GM12878 (cell line): ENCODE results near the gene TMC7. TPM values are rescaled to one million over a fixed set of nuclear protein-coding genes. Genes with fewer than 3 reads are reported as not detected.

Experiments
- ATAC-seq: fragments of 200-7000 bp; cut with Tn5 transposase; 3 replicates; pipeline ENCODE4 v1.9.1; 2020; ENCODE audit warnings: mild to moderate bottlenecking, moderate library complexity
- BruUV-seq: library from RNA; stranded (reverse); fragments of 400-500 nt; replicated peaks from 2 replicates; lab custom pipeline; 2021; lab: Mats Ljungman, UMichigan
- CTCF ChIA-PET: fragments of 300-600 bp; sonication (Branson Sonifier 250); formaldehyde crosslinking; extraction: SDS; loops from one replicate; lab custom pipeline; 2021; ENCODE audit warnings: inconsistent platforms; lab: Yijun Ruan, JAX
- POLR2A ChIA-PET: fragments of 350-600 bp; formaldehyde crosslinking; extraction: SDS; loops from one replicate; lab custom pipeline; 2021; ENCODE audit warnings: inconsistent platforms; lab: Charles Lee
- RAD21 ChIA-PET: fragments of 300-600 bp; sonication (Branson Sonifier 250); formaldehyde crosslinking; loops from one replicate; lab custom pipeline; 2023; ENCODE audit warnings: antibody characterized with exemption; ENCODE audit not compliant: unreplicated experiment; lab: Charles Lee
- SMC1A ChIA-PET: fragments of 300-600 bp; sonication (Branson Sonifier 250); formaldehyde crosslinking; loops from one replicate; lab custom pipeline; 2023; ENCODE audit not compliant: unreplicated experiment, uncharacterized antibody; lab: Charles Lee
- DNase-seq: peaks from one replicate; pipeline ENCODE4 v3.0.0-alpha.2; 2011; ENCODE audit warnings: low read depth, low spot score
- FAIRE-seq: peaks from 3 replicates; lab custom pipeline; 2011; peaks lifted over from hg19 to GRCh38; lab: Jason Lieb, UNC
- H2AFZ ChIP-seq: 2 replicates; pipeline ENCODE4 v1.6.0; 2011; ENCODE audit warnings: low read depth, low read length, control low read depth; ENCODE audit not compliant: control insufficient read depth
- H3K27ac ChIP-seq: 2 replicates; pipeline ENCODE4 v1.5.1; 2011; ENCODE audit warnings: control low read depth; ENCODE audit not compliant: control insufficient read depth, insufficient read depth
- H3K27me3 ChIP-seq, 2 experiments: replicated peaks in 1 of 2; 2 replicates each; pipeline versions ENCODE4 v1.6.0 to v1.6.1; 2011; ENCODE audit warnings: low read length in 1 of 2; ENCODE audit not compliant: control insufficient read depth in 2 of 2, insufficient read depth in 2 of 2
- H3K36me3 ChIP-seq, 2 experiments: 2 replicates each; pipeline ENCODE4 v1.5.1; 2011; ENCODE audit warnings: low read length in 1 of 2; ENCODE audit not compliant: control insufficient read depth in 2 of 2, insufficient read depth in 2 of 2
- H3K4me1 ChIP-seq: 2 replicates; pipeline ENCODE4 v1.6.1; 2011; ENCODE audit warnings: mild to moderate bottlenecking, low read length, moderate library complexity, mixed read lengths; ENCODE audit not compliant: control insufficient read depth, insufficient read depth
- H3K4me2 ChIP-seq: 2 replicates; pipeline ENCODE4 v1.6.0; 2011; ENCODE audit warnings: control low read depth; ENCODE audit not compliant: control insufficient read depth, insufficient read depth
- H3K4me3 ChIP-seq: fragments of 200-600 bp; sonication (generic); 2 replicates; pipeline ENCODE4 v1.5.1; 2016
- H3K79me2 ChIP-seq: 2 replicates; pipeline ENCODE4 v1.6.0; 2011; ENCODE audit warnings: low read length; ENCODE audit not compliant: control insufficient read depth, insufficient read depth
- H3K9ac ChIP-seq: 2 replicates; pipeline ENCODE4 v1.8.0; 2011; ENCODE audit warnings: low read length, control low read depth, mixed read lengths; ENCODE audit not compliant: control insufficient read depth, insufficient read depth
- H3K9me3 ChIP-seq: replicated peaks from 3 replicates; pipeline ENCODE4 v1.5.1; 2011; ENCODE audit warnings: mild to moderate bottlenecking, low read length; ENCODE audit not compliant: control insufficient read depth, insufficient read depth
- H4K20me1 ChIP-seq: 2 replicates; pipeline ENCODE4 v1.6.0; 2011; ENCODE audit not compliant: control insufficient read depth, insufficient read depth
- CBFB ChIP-seq: IDR thresholded peaks from 2 replicates; pipeline ENCODE4 v1.6.1; 2016; ENCODE audit warnings: antibody characterized with exemption, low read depth
- EP300 ChIP-seq, 2 experiments: fragments of 150-350 bp in 1 of 2; IDR thresholded peaks; 2 replicates each; pipeline ENCODE4 v1.6.1; 2011 to 2012; ENCODE audit warnings: low read depth in 2 of 2, low read length in 2 of 2, borderline replicate concordance in 1 of 2, improper control_type of control experiment in 1 of 2, inconsistent platforms in 1 of 2; ENCODE audit not compliant: control insufficient read depth in 1 of 2
- ESRRA ChIP-seq: IDR thresholded peaks from 2 replicates; pipeline ENCODE4 v1.6.1; 2012; ENCODE audit warnings: mild to moderate bottlenecking, low read length, improper control_type of control experiment
- HDGF ChIP-seq: fragments of 450-650 bp; IDR thresholded peaks from 2 replicates; pipeline ENCODE4 v1.6.1; 2016; ENCODE audit warnings: antibody characterized with exemption
- MTA3 ChIP-seq: IDR thresholded peaks from 2 replicates; pipeline ENCODE4 v1.6.1; 2012; ENCODE audit warnings: low read length, inconsistent platforms, borderline replicate concordance
- NFIC ChIP-seq: IDR thresholded peaks from 2 replicates; pipeline ENCODE4 v1.6.1; 2012; ENCODE audit warnings: low read depth, mild to moderate bottlenecking, inconsistent platforms, low read length, moderate library complexity
- NFYB ChIP-seq: IDR thresholded peaks from 2 replicates; pipeline ENCODE4 v1.6.1; 2011; ENCODE audit warnings: low read depth, mild to moderate bottlenecking, low read length, improper control_type of control experiment, moderate library complexity; ENCODE audit not compliant: insufficient read depth
- POU2F2 ChIP-seq: IDR thresholded peaks from 3 replicates; pipeline ENCODE4 v1.6.1; 2011; ENCODE audit warnings: low read depth, mild to moderate bottlenecking, low read length, borderline replicate concordance
- RB1 ChIP-seq: fragments of 450-650 bp; formaldehyde crosslinking; IDR thresholded peaks from 2 replicates; pipeline ENCODE4 v1.6.1; 2017; ENCODE audit warnings: mild to moderate bottlenecking, borderline replicate concordance
- ZNF217 ChIP-seq: fragments of 450-650 bp; IDR thresholded peaks from 2 replicates; pipeline ENCODE4 v1.6.1; 2017; ENCODE audit warnings: antibody characterized with exemption, mild to moderate bottlenecking
- ZNF274 ChIP-seq: IDR thresholded peaks from one replicate; pipeline ENCODE4 v1.8.0; 2011; ENCODE audit not compliant: insufficient read length, insufficient read depth
- ZNF384 ChIP-seq: IDR thresholded peaks from 2 replicates; pipeline ENCODE4 v1.6.1; 2012; ENCODE audit warnings: low read depth, mild to moderate bottlenecking, low read length, improper control_type of control experiment, borderline replicate concordance
- ZSCAN29 ChIP-seq: fragments of 450-650 bp; IDR thresholded peaks from 2 replicates; pipeline ENCODE4 v1.6.1; 2017; ENCODE audit warnings: mild to moderate bottlenecking, moderate library complexity
- WGBS: methylation state at CpG from one replicate; pipeline ENCODE4 v1.1.6; 2016; ENCODE audit warnings: low lambda C conversion rate; ENCODE audit not compliant: insufficient replicate concordance, insufficient coverage; ENCODE audit errors: missing lambda C conversion rate; 5-methylcytosine and 5-hydroxymethylcytosine counted together
- in situ Hi-C: fragments of 300-500 bp; cut with MboI; formaldehyde crosslinking; loops from 9 replicates; pipeline ENCODE4 v1.14.3; 2018; ENCODE audit warnings: mixed read lengths
- intact Hi-C: fragments of 100-400 bp; cut with micrococcal nuclease; formaldehyde crosslinking; loops from one replicate; pipeline ENCODE4 v1.14.2; 2022; ENCODE audit not compliant: unreplicated experiment
- polyA plus RNA-seq, 11 experiments: library from polyadenylated mRNA; depleted of rRNA in 4 of 11; unstranded in 6 of 11; stranded (reverse) in 5 of 11; fragments of >200 nt; fragmentation: Nextera tagmentation in 4 of 11; fragmentation: Illumina TruSeq in 1 of 11; extraction: Ambion mirVana in 4 of 11; extraction: Trizol in 1 of 11; gene quantifications; 1 replicate in 1 of 11; 2 replicates in 10 of 11; pipeline versions ENCODE4 v1.2.1 to v1.2.3, GENCODE V29; 2011 to 2016; ENCODE audit warnings: inconsistent platforms in 2 of 11, missing spikeins in 2 of 11, low read depth in 1 of 11
- total RNA-seq, 4 experiments: library from RNA; depleted of rRNA in 3 of 4; stranded (reverse); fragments of >200 nt in 3 of 4; fragmentation: Illumina TruSeq in 1 of 4; extraction: Trizol in 1 of 4; gene quantifications; 2 replicates each; pipeline versions ENCODE4 v1.2.1 to v1.2.3, GENCODE V29; 2013 to 2021
- TF ChIP-seq, protein P1 (sequence below): fragments of 450-650 bp; IDR thresholded peaks from 2 replicates; pipeline ENCODE4 v1.6.1; 2014; ENCODE audit warnings: mild to moderate bottlenecking
- TF ChIP-seq, protein P2 (sequence below): fragments of 450-650 bp; formaldehyde crosslinking; IDR thresholded peaks from 2 replicates; pipeline ENCODE4 v1.4.0; 2022; ENCODE audit warnings: mild to moderate bottlenecking, moderate library complexity
- TF ChIP-seq, protein P3 (sequence below): fragments of 150-350 bp; IDR thresholded peaks from 2 replicates; pipeline ENCODE4 v1.6.1; 2016; ENCODE audit warnings: low read depth, low read length

Gene TMC7
- total and polyA plus RNA-seq, 10 of the 15 experiments (the other 5 are each of a cell fraction or from before 2014, with no cell fraction given), result 0.15 TPM; not detected in 9

DNA sequence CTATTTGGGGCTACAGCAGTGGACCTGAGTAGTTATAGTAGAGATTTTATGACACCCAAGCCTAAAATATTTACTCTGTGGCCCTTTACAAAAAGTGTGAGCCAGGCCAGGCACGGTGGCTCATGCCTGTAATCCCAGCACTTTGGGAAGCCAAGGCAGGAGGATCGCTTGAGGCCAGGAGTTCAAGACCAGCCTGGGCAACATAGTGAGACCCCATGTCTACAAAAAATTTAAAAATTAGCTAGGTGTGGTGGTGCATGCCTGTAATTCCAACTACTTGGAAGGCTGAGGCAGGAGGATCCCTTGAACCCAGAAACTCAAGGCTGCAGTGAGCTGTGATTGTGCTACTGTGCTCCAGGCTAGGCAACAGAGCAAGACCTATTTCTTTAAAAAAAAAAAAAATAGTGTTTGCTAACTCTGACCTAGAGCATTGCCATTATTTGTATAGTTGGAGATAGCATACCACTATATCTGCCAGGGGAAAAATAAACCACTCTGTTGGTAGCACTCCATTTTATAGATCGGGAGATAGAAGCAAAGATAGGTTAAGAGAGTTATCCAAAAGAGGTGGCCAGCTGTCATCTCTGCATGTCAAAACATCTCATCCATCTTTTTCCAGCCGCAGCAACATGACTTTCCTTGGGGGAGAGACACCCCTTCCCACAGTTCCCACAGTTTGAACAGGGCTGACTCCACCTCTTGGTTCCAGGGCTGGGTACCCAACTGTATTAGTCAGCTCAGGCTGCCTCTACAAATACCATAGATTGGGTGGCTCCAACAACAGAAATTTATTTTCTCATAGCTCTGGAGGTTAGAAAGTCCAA is 127.0 kb downstream of the TMC7 start:
- in situ Hi-C loops, result no loop called here

More for the DNA sequence above, 127.0 kb downstream of the TMC7 start:
- H3K4me2 ChIP-seq, result no peak overlapping the region
- no peaks in the 10 kb centered on the region for H3K27me3 ChIP-seq
- no peak overlapping the region for H3K27ac ChIP-seq
- intact Hi-C loops, result no loop called here
- no peak overlapping the region for H2AFZ ChIP-seq
- H3K4me1 ChIP-seq, result peaks cover 25% of the 10 kb centered on the region
- BruUV-seq, result no TSS peak
- RAD21 ChIA-PET, result interaction anchor here (0.9 to 3.3 kb wide), 4 partner anchors 8 to 66 kb away, joined by 3 to 11 read pairs (median 4); no protein-coding TSS in a partner anchor
- POLR2A ChIA-PET, result interaction anchor here (0.6 to 0.7 kb wide), 2 partner anchors 17 to 71 kb away, joined by 4 to 7 read pairs; no protein-coding TSS in a partner anchor
- H3K36me3 ChIP-seq, result no peaks in the 10 kb centered on the region; a peak in 1 of 4 replicates
- CTCF ChIA-PET, result interaction anchor here (0.6 to 1.1 kb wide), 2 partner anchors 9 to 17 kb away, joined by 3 to 4 read pairs; no protein-coding TSS in a partner anchor
- H3K79me2 ChIP-seq, result peaks cover 3% of the 10 kb centered on the region; the same call in 1 of the 2 replicates
- H3K4me3 ChIP-seq, result no peak overlapping the region
- ATAC-seq (no peak), DNase-seq (no peak), FAIRE-seq (no peak)
- no peak overlapping the region for H3K9ac ChIP-seq
- H3K9me3 ChIP-seq, result no peaks in the 10 kb centered on the region
- SMC1A ChIA-PET, result interaction anchor here (0.7 to 5.4 kb wide), 8 partner anchors 7 to 264 kb away, joined by 3 to 36 read pairs (median 4); no protein-coding TSS in a partner anchor
- 75% methylated on average over 4 of the region's 4 CpGs for WGBS
- H4K20me1 ChIP-seq, result no peaks in the 10 kb centered on the region
- TF ChIP-seq, protein P1, sequence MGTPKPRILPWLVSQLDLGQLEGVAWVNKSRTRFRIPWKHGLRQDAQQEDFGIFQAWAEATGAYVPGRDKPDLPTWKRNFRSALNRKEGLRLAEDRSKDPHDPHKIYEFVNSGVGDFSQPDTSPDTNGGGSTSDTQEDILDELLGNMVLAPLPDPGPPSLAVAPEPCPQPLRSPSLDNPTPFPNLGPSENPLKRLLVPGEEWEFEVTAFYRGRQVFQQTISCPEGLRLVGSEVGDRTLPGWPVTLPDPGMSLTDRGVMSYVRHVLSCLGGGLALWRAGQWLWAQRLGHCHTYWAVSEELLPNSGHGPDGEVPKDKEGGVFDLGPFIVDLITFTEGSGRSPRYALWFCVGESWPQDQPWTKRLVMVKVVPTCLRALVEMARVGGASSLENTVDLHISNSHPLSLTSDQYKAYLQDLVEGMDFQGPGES, result no peak
- TF ChIP-seq ZNF217, result no peak
- TF ChIP-seq POU2F2, result no peak
- no peak for TF ChIP-seq ZNF384
- TF ChIP-seq EP300 (IDR thresholded peaks at IDR 0.05; ENCODE audit: borderline replicate concordance in 1 of 2, control insufficient read depth in 1 of 2, low read depth in 2 of 2, low read length in 2 of 2), result no peak
- no peak for TF ChIP-seq ESRRA
- TF ChIP-seq HDGF, result no peak
- TF ChIP-seq MTA3, result no peak
- TF ChIP-seq ZNF274, result no peak
- no peak for TF ChIP-seq ZSCAN29
- TF ChIP-seq RB1, result no peak
- TF ChIP-seq, protein P2, sequence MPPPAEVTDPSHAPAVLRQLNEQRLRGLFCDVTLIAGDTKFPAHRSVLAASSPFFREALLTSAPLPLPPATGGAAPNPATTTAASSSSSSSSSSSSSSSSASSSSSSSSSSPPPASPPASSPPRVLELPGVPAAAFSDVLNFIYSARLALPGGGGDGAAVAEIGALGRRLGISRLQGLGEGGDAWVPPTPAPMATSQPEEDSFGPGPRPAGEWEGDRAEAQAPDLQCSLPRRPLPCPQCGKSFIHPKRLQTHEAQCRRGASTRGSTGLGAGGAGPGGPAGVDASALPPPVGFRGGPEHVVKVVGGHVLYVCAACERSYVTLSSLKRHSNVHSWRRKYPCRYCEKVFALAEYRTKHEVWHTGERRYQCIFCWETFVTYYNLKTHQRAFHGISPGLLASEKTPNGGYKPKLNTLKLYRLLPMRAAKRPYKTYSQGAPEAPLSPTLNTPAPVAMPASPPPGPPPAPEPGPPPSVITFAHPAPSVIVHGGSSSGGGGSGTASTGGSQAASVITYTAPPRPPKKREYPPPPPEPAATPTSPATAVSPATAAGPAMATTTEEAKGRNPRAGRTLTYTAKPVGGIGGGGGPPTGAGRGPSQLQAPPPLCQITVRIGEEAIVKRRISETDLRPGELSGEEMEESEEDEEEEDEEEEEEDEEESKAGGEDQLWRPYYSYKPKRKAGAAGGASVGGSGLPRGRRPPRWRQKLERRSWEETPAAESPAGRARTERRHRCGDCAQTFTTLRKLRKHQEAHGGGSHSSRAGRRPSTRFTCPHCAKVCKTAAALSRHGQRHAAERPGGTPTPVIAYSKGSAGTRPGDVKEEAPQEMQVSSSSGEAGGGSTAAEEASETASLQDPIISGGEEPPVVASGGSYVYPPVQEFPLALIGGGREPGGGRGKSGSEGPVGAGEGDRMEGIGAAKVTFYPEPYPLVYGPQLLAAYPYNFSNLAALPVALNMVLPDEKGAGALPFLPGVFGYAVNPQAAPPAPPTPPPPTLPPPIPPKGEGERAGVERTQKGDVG (CRISPR knock-in tag), result no peak
- TF ChIP-seq NFIC, result no peak
- no peak for TF ChIP-seq CBFB
- TF ChIP-seq NFYB, result no peak
- TF ChIP-seq, protein P3, sequence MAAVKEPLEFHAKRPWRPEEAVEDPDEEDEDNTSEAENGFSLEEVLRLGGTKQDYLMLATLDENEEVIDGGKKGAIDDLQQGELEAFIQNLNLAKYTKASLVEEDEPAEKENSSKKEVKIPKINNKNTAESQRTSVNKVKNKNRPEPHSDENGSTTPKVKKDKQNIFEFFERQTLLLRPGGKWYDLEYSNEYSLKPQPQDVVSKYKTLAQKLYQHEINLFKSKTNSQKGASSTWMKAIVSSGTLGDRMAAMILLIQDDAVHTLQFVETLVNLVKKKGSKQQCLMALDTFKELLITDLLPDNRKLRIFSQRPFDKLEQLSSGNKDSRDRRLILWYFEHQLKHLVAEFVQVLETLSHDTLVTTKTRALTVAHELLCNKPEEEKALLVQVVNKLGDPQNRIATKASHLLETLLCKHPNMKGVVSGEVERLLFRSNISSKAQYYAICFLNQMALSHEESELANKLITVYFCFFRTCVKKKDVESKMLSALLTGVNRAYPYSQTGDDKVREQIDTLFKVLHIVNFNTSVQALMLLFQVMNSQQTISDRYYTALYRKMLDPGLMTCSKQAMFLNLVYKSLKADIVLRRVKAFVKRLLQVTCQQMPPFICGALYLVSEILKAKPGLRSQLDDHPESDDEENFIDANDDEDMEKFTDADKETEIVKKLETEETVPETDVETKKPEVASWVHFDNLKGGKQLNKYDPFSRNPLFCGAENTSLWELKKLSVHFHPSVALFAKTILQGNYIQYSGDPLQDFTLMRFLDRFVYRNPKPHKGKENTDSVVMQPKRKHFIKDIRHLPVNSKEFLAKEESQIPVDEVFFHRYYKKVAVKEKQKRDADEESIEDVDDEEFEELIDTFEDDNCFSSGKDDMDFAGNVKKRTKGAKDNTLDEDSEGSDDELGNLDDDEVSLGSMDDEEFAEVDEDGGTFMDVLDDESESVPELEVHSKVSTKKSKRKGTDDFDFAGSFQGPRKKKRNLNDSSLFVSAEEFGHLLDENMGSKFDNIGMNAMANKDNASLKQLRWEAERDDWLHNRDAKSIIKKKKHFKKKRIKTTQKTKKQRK, result no peak
